ENCODE data around the gene RAP1GAP. TPM values are rescaled to one million over a fixed set of nuclear protein-coding genes. Genes with fewer than 3 reads are reported as not detected.

The RAP1GAP gene
- total RNA-seq, 1 experiment from 2014 or later: 13.4 TPM

GRCh38 chr1:21570885-21571284, 98.3 kb downstream of the RAP1GAP start:
- Histone ChIP-seq H3K9me3 (ENCODE audit: control insufficient read depth in 1 of 2, insufficient read depth in 1 of 2, low read depth in 1 of 2, low read length in 2 of 2) (no peaks in the 10 kb centered on the region), H3K27ac (ENCODE audit: low read depth, low read length) (no peak overlapping the region), H3K36me3 (ENCODE audit: control insufficient read depth in 1 of 2, insufficient read depth in 2 of 2, low read length in 2 of 2) (no peaks in the 10 kb centered on the region), H3K9me2 (ENCODE audit: insufficient read depth) (no peaks in the 10 kb centered on the region), H3K4me3 (replicated peaks in 1 of 2; ENCODE audit: low read depth in 1 of 2, low read length in 2 of 2) (no peak overlapping the region), H2AFZ (ENCODE audit: low read depth, low read length, poor library complexity, severe bottlenecking) (no peak overlapping the region), H3K4me2 (ENCODE audit: low read length) (no peak overlapping the region), H3K79me2 (ENCODE audit: insufficient read depth, low read length) (no peaks in the 10 kb centered on the region), H3K27me3 (ENCODE audit: insufficient read depth, low read length) (no peaks in the 10 kb centered on the region), H4K20me1 (ENCODE audit: insufficient read depth) (no peaks in the 10 kb centered on the region), H3K9ac (ENCODE audit: low read length) (no peak overlapping the region), H3K4me1 (ENCODE audit: control insufficient read depth in 1 of 2, insufficient read depth in 2 of 2, low read length in 2 of 2) (peaks cover 12 to 27% of the 10 kb centered on the region in 2 experiments; a peak in 3 of 4 replicates)
- ATAC-seq (no peak), DNase-seq (ENCODE audit: low read depth, low spot score) (no peak)
- CTCF ChIA-PET: no interaction called here
- no peak for TF ChIP-seq FOSL1 (IDR thresholded peaks at IDR 0.05; ENCODE audit: low read depth)
- no peak for TF ChIP-seq REST (IDR thresholded peaks at IDR 0.05; ENCODE audit: low read depth)
- TF ChIP-seq ZBTB33 (IDR thresholded peaks at IDR 0.05; ENCODE audit: extremely low read depth, insufficient replicate concordance, low read length): no peak
- TF ChIP-seq ZFX (IDR thresholded peaks at IDR 0.05): no peak
- TF ChIP-seq MAX (IDR thresholded peaks at IDR 0.05): no peak
- TF ChIP-seq EZH2phosphoT487 (IDR thresholded peaks at IDR 0.05; ENCODE audit: borderline replicate concordance): no peak
- TF ChIP-seq YY1 (IDR thresholded peaks at IDR 0.05; ENCODE audit: extremely low read depth, insufficient replicate concordance, low read depth, low read length): no peak
- no peak for TF ChIP-seq POLR2A (IDR thresholded peaks at IDR 0.05; ENCODE audit: borderline replicate concordance, extremely low read depth, insufficient read depth, insufficient read length)
- no peak for TF ChIP-seq EGR1 (IDR thresholded peaks at IDR 0.05; ENCODE audit: low read depth)
- no peak for TF ChIP-seq CEBPB (IDR thresholded peaks at IDR 0.05; ENCODE audit: low read depth)
- no peak for TF ChIP-seq TCF7L2 (IDR thresholded peaks at IDR 0.05; ENCODE audit: borderline replicate concordance, extremely low read depth, insufficient read depth, insufficient read length)
- no peak for TF ChIP-seq POLR2AphosphoS5 (IDR thresholded peaks at IDR 0.05; ENCODE audit: low read depth, low read length)
- TF ChIP-seq CTCF (IDR thresholded peaks at IDR 0.05 in 2 of 3, conservative IDR thresholded peaks at IDR 0.05 in 1 of 3; ENCODE audit: borderline replicate concordance in 1 of 3, insufficient read depth in 1 of 3, low read depth in 2 of 3, low read length in 2 of 3): no peak
- TF ChIP-seq EZH2 (IDR thresholded peaks at IDR 0.05): no peak
- TF ChIP-seq ZNF274 (IDR thresholded peaks at IDR 0.05; ENCODE audit: low read depth, low read length): no peak
- no peak for TF ChIP-seq SRF (IDR thresholded peaks at IDR 0.05; ENCODE audit: low read depth)
- TF ChIP-seq RAD21 (IDR thresholded peaks at IDR 0.05; ENCODE audit: low read depth): no peak
- no TSS peak for BruUV-seq (replicated peaks)
- POLR2A ChIA-PET: no interaction called here
- intact Hi-C loops (cut with micrococcal nuclease): loop anchor here (5.0 kb wide), 1 partner anchor 339 kb away; no protein-coding TSS in a partner anchor
- RAD21 ChIA-PET (ENCODE audit: low non-redundant PET in 1 of 2, low total read pairs in 2 of 2, uncharacterized antibody in 2 of 2, unreplicated experiment in 2 of 2): interaction anchor here in 1 of 2 experiments (0.6 kb wide), 1 partner anchor 460 kb away, joined by 3 read pairs; no protein-coding TSS in a partner anchor

Data from HCT116 (cell line).